ENCODE results near the gene SESN3.

GRCh38 chr11:95121698-95122097, 109.3 kb downstream of the SESN3 start:
- no peak for TF ChIP-seq FOXM1 (IDR thresholded peaks at IDR 0.05; ENCODE audit: borderline replicate concordance)
- no peak for TF ChIP-seq SUZ12 (IDR thresholded peaks at IDR 0.05)
- no peak for TF ChIP-seq BHLHE40 (IDR thresholded peaks at IDR 0.05; ENCODE audit: borderline replicate concordance)
- no peak for TF ChIP-seq ARNT (IDR thresholded peaks at IDR 0.05)
- TF ChIP-seq FOXA1 (IDR thresholded peaks at IDR 0.05) = no peak
- TF ChIP-seq HDGF (IDR thresholded peaks at IDR 0.05; ENCODE audit: borderline replicate concordance) = no peak
- no peak for TF ChIP-seq TARDBP (IDR thresholded peaks at IDR 0.05)

Data from HEK293T (cell line).